K562 (cell line): ENCODE measurements around the gene CKM. TPM values are rescaled to one million over a fixed set of nuclear protein-coding genes. Genes with fewer than 3 reads are reported as not detected.

Source experiments
- ATAC-seq: fragments of 200-7000 bp; cut with Tn5 transposase; 3 replicates; pipeline ENCODE4 v1.9.1; 2020; ENCODE audit warnings: moderate library complexity
- BruUV-seq: library from RNA; stranded (reverse); fragments of 400-500 nt; replicated peaks from 2 replicates; lab custom pipeline; 2021; lab: Mats Ljungman, UMichigan
- CTCF ChIA-PET: fragments of 300-600 bp; formaldehyde crosslinking; extraction: SDS; loops from one replicate; lab custom pipeline; 2021; ENCODE audit warnings: low intra/inter-chr PET ratio; lab: Yijun Ruan, JAX
- POLR2A ChIA-PET: fragments of 300-600, 350-650 bp; sonication (Branson Sonifier 250); formaldehyde crosslinking; extraction: SDS; loops from one replicate; lab custom pipeline; 2021; ENCODE audit warnings: antibody characterized with exemption, inconsistent platforms; lab: Yijun Ruan, JAX
- DNase-seq, 4 experiments: peaks; one replicate each; pipeline versions ENCODE4 v3.0.0 to v3.0.0-alpha.2; 2011 to 2018; ENCODE audit warnings: low spot score in 3 of 4, mixed read lengths in 3 of 4; ENCODE audit errors: extremely low read depth in 1 of 4
- FAIRE-seq: peaks from 2 replicates; lab custom pipeline; 2011; peaks lifted over from hg19 to GRCh38; lab: Jason Lieb, UNC
- H2AFZ ChIP-seq: 2 replicates; pipeline ENCODE4 v1.6.0; 2011; ENCODE audit warnings: low read depth, low read length, control low read depth, inconsistent platforms
- H3K27ac ChIP-seq: fragments of 200-600 bp; 3 replicates; pipeline ENCODE4 v1.8.0; 2011; ENCODE audit warnings: low read depth, mild to moderate bottlenecking, control low read depth, inconsistent platforms, low read length, moderate library complexity, mixed read lengths; ENCODE audit errors: extremely low read depth
- H3K27me3 ChIP-seq, 2 experiments: fragments of 300-600 bp in 1 of 2; 2 replicates in 1 of 2; 3 replicates in 1 of 2; pipeline versions ENCODE4 v1.6.0 to v1.8.0; 2011; ENCODE audit warnings: inconsistent platforms in 2 of 2, low read length in 2 of 2, mild to moderate bottlenecking in 1 of 2, mixed read lengths in 1 of 2, moderate library complexity in 1 of 2; ENCODE audit not compliant: control insufficient read depth in 2 of 2, insufficient read depth in 2 of 2
- H3K36me3 ChIP-seq: fragments of 300-600 bp; 3 replicates; pipeline ENCODE4 v1.8.0; 2011; ENCODE audit warnings: mild to moderate bottlenecking, low read length, inconsistent platforms; ENCODE audit not compliant: control insufficient read depth, insufficient read depth
- H3K4me1 ChIP-seq, 2 experiments: fragments of 200-600 bp in 1 of 2; replicated peaks in 1 of 2; 2 replicates in 1 of 2; 3 replicates in 1 of 2; pipeline versions ENCODE4 v1.5.1 to v1.8.0; 2011; ENCODE audit warnings: inconsistent platforms in 2 of 2, low read length in 2 of 2, mild to moderate bottlenecking in 1 of 2, mixed read lengths in 1 of 2, moderate library complexity in 1 of 2; ENCODE audit not compliant: control insufficient read depth in 2 of 2, insufficient read depth in 2 of 2
- H3K4me2 ChIP-seq: 2 replicates; pipeline ENCODE4 v1.6.1; 2011; ENCODE audit warnings: low read length, control low read depth, inconsistent platforms, mixed read lengths; ENCODE audit not compliant: insufficient read depth
- H3K4me3 ChIP-seq: fragments of 200-600 bp; sonication (generic), shearing (Covaris generic); 2 replicates; pipeline ENCODE4 v1.5.1; 2016; ENCODE audit warnings: control low read depth, inconsistent platforms
- H3K79me2 ChIP-seq: fragments of 200-600 bp; 3 replicates; pipeline ENCODE4 v1.8.0; 2011; ENCODE audit warnings: low read length, inconsistent platforms; ENCODE audit not compliant: control insufficient read depth, insufficient read depth
- H3K9ac ChIP-seq, 2 experiments: 2 replicates each; pipeline versions ENCODE4 v1.6.0 to v1.6.1; 2011; ENCODE audit warnings: low read depth in 2 of 2, low read length in 2 of 2, control low read depth in 1 of 2, inconsistent platforms in 1 of 2, mild to moderate bottlenecking in 1 of 2, mixed read lengths in 1 of 2; ENCODE audit not compliant: insufficient read depth in 1 of 2
- H3K9me1 ChIP-seq: one replicate; pipeline ENCODE4 v1.6.0; 2011; ENCODE audit warnings: inconsistent platforms, mild to moderate bottlenecking, low read length, moderate library complexity; ENCODE audit not compliant: control insufficient read depth, insufficient read depth
- H3K9me3 ChIP-seq: replicated peaks from 2 replicates; pipeline ENCODE4 v1.5.1; 2011; ENCODE audit warnings: low read depth, low read length, inconsistent platforms; ENCODE audit not compliant: control insufficient read depth, insufficient read depth
- H4K20me1 ChIP-seq: replicated peaks from 2 replicates; pipeline ENCODE4 v1.6.1; 2011; ENCODE audit warnings: low read length, inconsistent platforms, mixed read lengths; ENCODE audit not compliant: control insufficient read depth, insufficient read depth
- WGBS: fragments of 100-300 bp; shearing (Covaris generic); methylation state at CpG from one replicate; pipeline ENCODE4 v1.1.6; 2016; ENCODE audit warnings: low coverage, mixed read lengths; ENCODE audit not compliant: insufficient coverage; ENCODE audit errors: missing lambda C conversion rate; 5-methylcytosine and 5-hydroxymethylcytosine counted together
- in situ Hi-C: fragments of 300-500 bp; cut with MboI; formaldehyde crosslinking; loops from 4 replicates; pipeline ENCODE4 v1.15.0; 2018; ENCODE audit warnings: inconsistent platforms, mixed read lengths
- intact Hi-C: fragments of 100-400 bp; cut with micrococcal nuclease; formaldehyde crosslinking; loops from 2 replicates; pipeline ENCODE4 v1.14.2; 2022
- polyA plus RNA-seq, 8 experiments: library from polyadenylated mRNA; depleted of rRNA in 4 of 8; stranded (reverse) in 5 of 8; unstranded in 3 of 8; fragments of >200 nt; fragmentation: Nextera tagmentation in 2 of 8; fragmentation: Illumina TruSeq in 1 of 8; extraction: Ambion mirVana in 2 of 8; extraction: Trizol in 1 of 8; gene quantifications; 2 replicates each; pipeline versions ENCODE4 v1.2.1 to v1.2.3, GENCODE V29; 2011 to 2014; ENCODE audit warnings: inconsistent platforms in 1 of 8, missing spikeins in 1 of 8
- total RNA-seq, 7 experiments: library from RNA; depleted of rRNA in 6 of 7; stranded (reverse); fragments of >200 nt in 6 of 7; fragmentation: Illumina TruSeq in 2 of 7; extraction: Trizol in 2 of 7; gene quantifications; 2 replicates each; pipeline versions ENCODE4 v1.2.1 to v1.2.3, GENCODE V29; 2011 to 2021; ENCODE audit warnings: low replicate concordance in 1 of 7
- TF ChIP-seq, protein P1 (sequence below), 2 experiments: fragments of 450-650 bp; conservative IDR thresholded peaks; 2 replicates each; pipeline ENCODE4 v1.6.1; 2017; ENCODE audit warnings: mild to moderate bottlenecking in 2 of 2, moderate library complexity in 2 of 2
- TF ChIP-seq, protein P2 (sequence below), 2 experiments: fragments of 450-650 bp; IDR thresholded peaks; 2 replicates each; pipeline ENCODE4 v1.6.1; 2016
- TF ChIP-seq, protein P3 (sequence below): sonication (generic); formaldehyde crosslinking; IDR thresholded peaks from 2 replicates; pipeline ENCODE4 v1.8.1; 2023; ENCODE audit warnings: mild to moderate bottlenecking, missing genetic modification reagents

Gene CKM
- total and polyA plus RNA-seq, 9 of the 15 experiments (the other 6 are each of a cell fraction or from before 2014, with no cell fraction given): 0.06 to 0.17 (median 0.09) TPM; not detected in 4

DNA sequence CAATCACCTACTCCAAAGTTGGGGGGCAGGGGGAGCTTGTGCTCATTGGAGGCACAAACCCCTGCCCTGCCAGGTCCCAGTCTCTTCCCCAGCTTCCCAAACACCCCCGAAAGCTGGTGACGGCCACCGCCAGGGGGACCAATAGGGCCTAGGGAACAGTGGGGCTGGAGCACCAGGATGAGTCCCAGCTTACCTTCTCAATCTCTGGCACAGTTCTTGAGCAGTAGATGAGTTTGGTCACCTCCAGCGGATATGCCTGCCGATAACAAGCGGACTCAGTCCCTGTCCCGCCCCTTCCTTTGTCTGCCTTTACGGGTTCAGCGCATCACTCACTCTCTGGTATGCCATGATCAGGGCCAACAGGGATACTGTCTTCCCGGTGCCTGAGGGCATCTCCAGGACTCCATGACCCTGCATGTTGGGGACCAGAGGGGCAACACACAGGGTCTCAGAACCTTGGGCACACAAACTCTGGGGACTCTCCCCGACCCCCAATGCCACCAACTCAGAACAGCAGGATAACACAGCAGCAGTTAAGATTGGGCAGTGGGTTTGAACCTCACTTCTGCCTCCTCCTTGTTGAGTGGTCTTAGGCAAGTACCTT, 46.2 kb upstream of the CKM start:
- DNase-seq: peak in 1 of 4 experiments; percentile 19
- no peaks in the 10 kb centered on the region for H3K9me3 ChIP-seq
- no peak for ATAC-seq
- no peaks in the 10 kb centered on the region for H3K9me1 ChIP-seq
- no TSS peak for BruUV-seq
- H3K79me2 ChIP-seq: peaks cover 18% of the 10 kb centered on the region
- POLR2A ChIA-PET: interaction anchor here (0.6 to 0.7 kb wide), 2 partner anchors 18 to 337 kb away, joined by 3 read pairs; no protein-coding TSS in a partner anchor
- CTCF ChIA-PET: no interaction called here
- 76% methylated on average over 11 of the region's 11 CpGs for WGBS
- intact Hi-C loops: no loop called here
- H3K27me3 ChIP-seq: no peaks in the 10 kb centered on the region
- no peak overlapping the region for H3K4me3 ChIP-seq
- peaks cover 35% of the 10 kb centered on the region; the same call in 2 of the 3 replicates for H3K36me3 ChIP-seq
- H3K4me1 ChIP-seq: peaks cover 10 to 37% of the 10 kb centered on the region in 2 experiments
- FAIRE-seq: no peak
- peak overlapping the region; percentile 36 for H3K4me2 ChIP-seq
- TF ChIP-seq, protein P1, sequence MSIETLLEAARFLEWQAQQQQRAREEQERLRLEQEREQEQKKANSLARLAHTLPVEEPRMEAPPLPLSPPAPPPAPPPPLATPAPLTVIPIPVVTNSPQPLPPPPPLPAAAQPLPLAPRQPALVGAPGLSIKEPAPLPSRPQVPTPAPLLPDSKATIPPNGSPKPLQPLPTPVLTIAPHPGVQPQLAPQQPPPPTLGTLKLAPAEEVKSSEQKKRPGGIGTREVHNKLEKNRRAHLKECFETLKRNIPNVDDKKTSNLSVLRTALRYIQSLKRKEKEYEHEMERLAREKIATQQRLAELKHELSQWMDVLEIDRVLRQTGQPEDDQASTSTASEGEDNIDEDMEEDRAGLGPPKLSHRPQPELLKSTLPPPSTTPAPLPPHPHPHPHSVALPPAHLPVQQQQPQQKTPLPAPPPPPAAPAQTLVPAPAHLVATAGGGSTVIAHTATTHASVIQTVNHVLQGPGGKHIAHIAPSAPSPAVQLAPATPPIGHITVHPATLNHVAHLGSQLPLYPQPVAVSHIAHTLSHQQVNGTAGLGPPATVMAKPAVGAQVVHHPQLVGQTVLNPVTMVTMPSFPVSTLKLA (conservative IDR thresholded peaks at IDR 0.05): no peak
- TF ChIP-seq, protein P2, sequence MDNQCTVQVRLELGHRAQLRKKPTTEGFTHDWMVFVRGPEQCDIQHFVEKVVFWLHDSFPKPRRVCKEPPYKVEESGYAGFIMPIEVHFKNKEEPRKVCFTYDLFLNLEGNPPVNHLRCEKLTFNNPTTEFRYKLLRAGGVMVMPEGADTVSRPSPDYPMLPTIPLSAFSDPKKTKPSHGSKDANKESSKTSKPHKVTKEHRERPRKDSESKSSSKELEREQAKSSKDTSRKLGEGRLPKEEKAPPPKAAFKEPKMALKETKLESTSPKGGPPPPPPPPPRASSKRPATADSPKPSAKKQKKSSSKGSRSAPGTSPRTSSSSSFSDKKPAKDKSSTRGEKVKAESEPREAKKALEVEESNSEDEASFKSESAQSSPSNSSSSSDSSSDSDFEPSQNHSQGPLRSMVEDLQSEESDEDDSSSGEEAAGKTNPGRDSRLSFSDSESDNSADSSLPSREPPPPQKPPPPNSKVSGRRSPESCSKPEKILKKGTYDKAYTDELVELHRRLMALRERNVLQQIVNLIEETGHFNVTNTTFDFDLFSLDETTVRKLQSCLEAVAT (IDR thresholded peaks at IDR 0.05): peak in 1 of 2 experiments; percentile 65; a peak in 1 of 4 replicates
- TF ChIP-seq, protein P3, sequence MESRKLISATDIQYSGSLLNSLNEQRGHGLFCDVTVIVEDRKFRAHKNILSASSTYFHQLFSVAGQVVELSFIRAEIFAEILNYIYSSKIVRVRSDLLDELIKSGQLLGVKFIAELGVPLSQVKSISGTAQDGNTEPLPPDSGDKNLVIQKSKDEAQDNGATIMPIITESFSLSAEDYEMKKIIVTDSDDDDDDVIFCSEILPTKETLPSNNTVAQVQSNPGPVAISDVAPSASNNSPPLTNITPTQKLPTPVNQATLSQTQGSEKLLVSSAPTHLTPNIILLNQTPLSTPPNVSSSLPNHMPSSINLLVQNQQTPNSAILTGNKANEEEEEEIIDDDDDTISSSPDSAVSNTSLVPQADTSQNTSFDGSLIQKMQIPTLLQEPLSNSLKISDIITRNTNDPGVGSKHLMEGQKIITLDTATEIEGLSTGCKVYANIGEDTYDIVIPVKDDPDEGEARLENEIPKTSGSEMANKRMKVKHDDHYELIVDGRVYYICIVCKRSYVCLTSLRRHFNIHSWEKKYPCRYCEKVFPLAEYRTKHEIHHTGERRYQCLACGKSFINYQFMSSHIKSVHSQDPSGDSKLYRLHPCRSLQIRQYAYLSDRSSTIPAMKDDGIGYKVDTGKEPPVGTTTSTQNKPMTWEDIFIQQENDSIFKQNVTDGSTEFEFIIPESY: peak; percentile 95
- TF ChIP-seq, all 486 proteins: peak for 2
- Histone ChIP-seq H2AFZ (no peak overlapping the region), H3K9ac (peak overlapping the region in 1 of 2 experiments; percentile 74; a peak in 2 of 4 replicates), H4K20me1 (no peaks in the 10 kb centered on the region), H3K27ac (no peak overlapping the region)
- in situ Hi-C loops: no loop called here
